Esophagus squamous epithelium (tissue), 4 donors: Measurements from ENCODE around the gene IMMP2L.

ENCODE experiments used
- POLR2A ChIP-seq, 4 donors: fragments of 450-650 bp; IDR thresholded peaks; one replicate each; pipeline ENCODE4 v1.6.1; 2017; ENCODE audit warnings: antibody characterized with exemption in 4 of 4, mild to moderate bottlenecking in 4 of 4, moderate library complexity in 3 of 4
- TF ChIP-seq, protein P1 (sequence below), 6 experiments: fragments of 450-650 bp in 4 of 6; fragments of 200-600 bp in 2 of 6; sonication (generic) in 2 of 6; IDR thresholded peaks; one replicate each; pipeline ENCODE4 v1.5.1; 2016 to 2019; ENCODE audit warnings: antibody characterized with exemption in 6 of 6, mild to moderate bottlenecking in 4 of 6, moderate library complexity in 4 of 6

GRCh38 chr7:110977127-110977737 is 585.1 kb downstream of the IMMP2L start:
- TF ChIP-seq POLR2A (IDR thresholded peaks at IDR 0.05) = no peak
- TF ChIP-seq, protein P1, sequence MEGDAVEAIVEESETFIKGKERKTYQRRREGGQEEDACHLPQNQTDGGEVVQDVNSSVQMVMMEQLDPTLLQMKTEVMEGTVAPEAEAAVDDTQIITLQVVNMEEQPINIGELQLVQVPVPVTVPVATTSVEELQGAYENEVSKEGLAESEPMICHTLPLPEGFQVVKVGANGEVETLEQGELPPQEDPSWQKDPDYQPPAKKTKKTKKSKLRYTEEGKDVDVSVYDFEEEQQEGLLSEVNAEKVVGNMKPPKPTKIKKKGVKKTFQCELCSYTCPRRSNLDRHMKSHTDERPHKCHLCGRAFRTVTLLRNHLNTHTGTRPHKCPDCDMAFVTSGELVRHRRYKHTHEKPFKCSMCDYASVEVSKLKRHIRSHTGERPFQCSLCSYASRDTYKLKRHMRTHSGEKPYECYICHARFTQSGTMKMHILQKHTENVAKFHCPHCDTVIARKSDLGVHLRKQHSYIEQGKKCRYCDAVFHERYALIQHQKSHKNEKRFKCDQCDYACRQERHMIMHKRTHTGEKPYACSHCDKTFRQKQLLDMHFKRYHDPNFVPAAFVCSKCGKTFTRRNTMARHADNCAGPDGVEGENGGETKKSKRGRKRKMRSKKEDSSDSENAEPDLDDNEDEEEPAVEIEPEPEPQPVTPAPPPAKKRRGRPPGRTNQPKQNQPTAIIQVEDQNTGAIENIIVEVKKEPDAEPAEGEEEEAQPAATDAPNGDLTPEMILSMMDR (IDR thresholded peaks at IDR 0.05) = no peak
